Uterus (tissue), 2 donors: ENCODE measurements around the gene IGFBP1.

Source experiments
- POLR2A ChIP-seq, 2 donors: fragments of 450-650 bp; IDR thresholded peaks; one replicate each; pipeline ENCODE4 v1.6.1; 2016; ENCODE audit warnings: antibody characterized with exemption in 2 of 2, mild to moderate bottlenecking in 1 of 2, moderate library complexity in 1 of 2
- TF ChIP-seq, protein P1 (sequence below), 4 experiments: fragments of 200-600 bp in 2 of 4; fragments of 450-650 bp in 2 of 4; sonication (generic) in 2 of 4; IDR thresholded peaks; one replicate each; pipeline ENCODE4 v1.5.1; 2016 to 2019; ENCODE audit warnings: antibody characterized with exemption in 4 of 4, mild to moderate bottlenecking in 2 of 4, moderate library complexity in 1 of 4

DNA sequence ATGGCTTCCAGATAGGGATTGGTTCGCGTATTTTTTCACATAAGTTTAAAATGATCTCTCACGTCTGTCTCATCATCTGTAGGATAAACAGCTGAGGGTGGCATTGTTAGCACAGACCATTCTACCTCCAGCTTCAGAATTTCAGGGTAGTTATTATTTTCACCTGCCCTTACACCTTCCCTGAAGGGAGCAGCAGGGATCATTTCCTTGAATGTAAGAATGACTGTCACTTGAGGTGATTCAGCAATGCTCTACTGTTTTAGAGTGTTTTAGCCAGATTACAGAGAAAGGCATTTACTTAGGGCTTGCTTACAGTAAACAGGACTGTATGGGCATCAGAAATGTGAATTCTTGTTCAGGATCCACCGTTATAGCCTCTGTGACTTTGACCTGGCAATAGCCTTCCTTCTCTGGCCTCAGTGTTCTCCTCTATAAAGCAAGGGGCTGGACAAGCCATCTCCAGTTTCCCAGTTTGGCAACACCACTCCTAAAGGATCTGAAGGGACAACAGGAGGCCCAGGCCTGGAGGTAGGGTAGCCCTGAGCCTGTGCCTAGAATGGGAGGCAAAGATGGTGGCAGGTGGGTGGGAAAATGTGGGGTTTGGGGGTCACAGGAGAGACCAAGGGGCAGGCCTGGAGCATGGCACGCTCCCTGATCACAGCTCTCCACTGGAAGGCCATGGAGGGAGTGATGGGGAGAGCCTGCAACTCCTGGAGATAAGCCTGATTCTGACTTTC is 1.2 kb upstream of the IGFBP1 start:
- TF ChIP-seq, protein P1, sequence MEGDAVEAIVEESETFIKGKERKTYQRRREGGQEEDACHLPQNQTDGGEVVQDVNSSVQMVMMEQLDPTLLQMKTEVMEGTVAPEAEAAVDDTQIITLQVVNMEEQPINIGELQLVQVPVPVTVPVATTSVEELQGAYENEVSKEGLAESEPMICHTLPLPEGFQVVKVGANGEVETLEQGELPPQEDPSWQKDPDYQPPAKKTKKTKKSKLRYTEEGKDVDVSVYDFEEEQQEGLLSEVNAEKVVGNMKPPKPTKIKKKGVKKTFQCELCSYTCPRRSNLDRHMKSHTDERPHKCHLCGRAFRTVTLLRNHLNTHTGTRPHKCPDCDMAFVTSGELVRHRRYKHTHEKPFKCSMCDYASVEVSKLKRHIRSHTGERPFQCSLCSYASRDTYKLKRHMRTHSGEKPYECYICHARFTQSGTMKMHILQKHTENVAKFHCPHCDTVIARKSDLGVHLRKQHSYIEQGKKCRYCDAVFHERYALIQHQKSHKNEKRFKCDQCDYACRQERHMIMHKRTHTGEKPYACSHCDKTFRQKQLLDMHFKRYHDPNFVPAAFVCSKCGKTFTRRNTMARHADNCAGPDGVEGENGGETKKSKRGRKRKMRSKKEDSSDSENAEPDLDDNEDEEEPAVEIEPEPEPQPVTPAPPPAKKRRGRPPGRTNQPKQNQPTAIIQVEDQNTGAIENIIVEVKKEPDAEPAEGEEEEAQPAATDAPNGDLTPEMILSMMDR (IDR thresholded peaks at IDR 0.05), result no peak
- TF ChIP-seq POLR2A (IDR thresholded peaks at IDR 0.05), result no peak
